ENCODE results near the gene MAPK1. TPM values are rescaled to one million over a fixed set of nuclear protein-coding genes. Genes with fewer than 3 reads are reported as not detected.

The MAPK1 gene
- total RNA-seq, 1 experiment from 2014 or later: 87.4 TPM

- no peak overlapping the region for H3K27ac Mint-ChIP-seq
- peaks cover 5% of the 10 kb centered on the region for H3K27me3 Mint-ChIP-seq (ENCODE audit: low read depth)
- DNase-seq (ENCODE audit: low spot score) (no peak), ATAC-seq (no peak)
- CTCF ChIA-PET: interaction anchor here (1.0 to 2.4 kb wide), 4 partner anchors 31 to 120 kb away, joined by 3 to 10 read pairs (median 3); partner anchors contain the start of gene MAPK1
- H3K9me3 Mint-ChIP-seq: peaks cover 8% of the 10 kb centered on the region
- H3K36me3 Mint-ChIP-seq: no peaks in the 10 kb centered on the region
- H3K4me1 Mint-ChIP-seq: no peaks in the 10 kb centered on the region
- no peak overlapping the region for H3K4me3 Mint-ChIP-seq
- TF ChIP-seq JAZF1 (CRISPR knock-in tag; IDR thresholded peaks at IDR 0.05) (no peak), E2F5 (CRISPR knock-in tag; IDR thresholded peaks at IDR 0.05) (no peak), ZNF281 (CRISPR knock-in tag; IDR thresholded peaks at IDR 0.05) (no peak), ZBTB21 (CRISPR knock-in tag; IDR thresholded peaks at IDR 0.05; ENCODE audit: borderline replicate concordance) (no peak), MAX (CRISPR knock-in tag; IDR thresholded peaks at IDR 0.05) (no peak), PRRX2 (CRISPR knock-in tag; IDR thresholded peaks at IDR 0.05) (no peak), RELA (CRISPR knock-in tag; IDR thresholded peaks at IDR 0.05; ENCODE audit: borderline replicate concordance) (no peak), OVOL2 (CRISPR knock-in tag; IDR thresholded peaks at IDR 0.05; ENCODE audit: borderline replicate concordance) (no peak), MYBL2 (CRISPR knock-in tag; IDR thresholded peaks at IDR 0.05) (no peak), ATF3 (CRISPR knock-in tag; conservative IDR thresholded peaks at IDR 0.05) (no peak), GABPB1 (CRISPR knock-in tag; IDR thresholded peaks at IDR 0.05) (no peak), ZNF512 (CRISPR knock-in tag; IDR thresholded peaks at IDR 0.05; ENCODE audit: borderline replicate concordance) (no peak), ZNF219 (CRISPR knock-in tag; IDR thresholded peaks at IDR 0.05; ENCODE audit: borderline replicate concordance) (no peak), SMAD3 (CRISPR knock-in tag; IDR thresholded peaks at IDR 0.05; ENCODE audit: borderline replicate concordance) (no peak), ZNF263 (CRISPR knock-in tag; IDR thresholded peaks at IDR 0.05; ENCODE audit: low read depth) (no peak), EMX1 (CRISPR knock-in tag; IDR thresholded peaks at IDR 0.05) (no peak), TP53 (CRISPR knock-in tag; IDR thresholded peaks at IDR 0.05) (no peak), TEAD1 (CRISPR knock-in tag; IDR thresholded peaks at IDR 0.05) (no peak)
- POLR2A ChIA-PET: interaction anchor here (0.6 to 0.8 kb wide), 3 partner anchors 27 to 1859 kb away, joined by 3 to 6 read pairs (median 5); no protein-coding TSS in a partner anchor
These were observed 31.0 kb upstream of the MAPK1 start for GRCh38 chr22:21898354-21898896.

- no peaks in the 10 kb centered on the region for H3K4me1 Mint-ChIP-seq
- H3K4me3 Mint-ChIP-seq: no peak overlapping the region
- POLR2A ChIA-PET: no interaction called here
- ATAC-seq (no peak), DNase-seq (ENCODE audit: low spot score) (no peak)
- CTCF ChIA-PET: no interaction called here
- H3K9me3 Mint-ChIP-seq: peaks cover 8% of the 10 kb centered on the region
- peaks cover 5% of the 10 kb centered on the region for H3K27me3 Mint-ChIP-seq (ENCODE audit: low read depth)
- H3K27ac Mint-ChIP-seq: no peak overlapping the region
- H3K36me3 Mint-ChIP-seq: no peaks in the 10 kb centered on the region
- TF ChIP-seq AR (CRISPR knock-in tag; IDR thresholded peaks at IDR 0.05): no peak
- no peak for TF ChIP-seq GRHL2 (CRISPR knock-in tag; IDR thresholded peaks at IDR 0.05; ENCODE audit: insufficient replicate concordance, severe bottlenecking)
- TF ChIP-seq ATF3 (CRISPR knock-in tag; conservative IDR thresholded peaks at IDR 0.05): no peak
- no peak for TF ChIP-seq ZNF423 (CRISPR knock-in tag; IDR thresholded peaks at IDR 0.05)
- TF ChIP-seq MYBL2 (CRISPR knock-in tag; IDR thresholded peaks at IDR 0.05): no peak
- TF ChIP-seq FOXP1 (CRISPR knock-in tag; IDR thresholded peaks at IDR 0.05; ENCODE audit: borderline replicate concordance): no peak
- no peak for TF ChIP-seq ZNF425 (CRISPR knock-in tag; conservative IDR thresholded peaks at IDR 0.05)
- TF ChIP-seq SP1 (CRISPR knock-in tag; conservative IDR thresholded peaks at IDR 0.05): no peak
These were observed 29.6 kb upstream of the MAPK1 start for GRCh38 chr22:21896951-21897513.
